Erythroblast (primary cell): ENCODE results near the gene SERPINA9.

ENCODE experiments used
- DNase-seq, 2 experiments: peaks; one replicate each; lab custom pipeline; 2025; lab: John Stamatoyannopoulos, UW
- GATA1 ChIP-seq: IDR thresholded peaks from 2 replicates; pipeline ENCODE4 v1.6.1; 2011; ENCODE audit warnings: low read depth, mild to moderate bottlenecking, control low read depth, low read length, moderate library complexity
- POLR2A ChIP-seq: IDR thresholded peaks from 2 replicates; pipeline ENCODE4 v1.6.1; 2011; ENCODE audit warnings: mild to moderate bottlenecking, low read length

Gene SERPINA9

GRCh38 chr14:94481468-94482131, 5.6 kb upstream of the SERPINA9 start:
- TF ChIP-seq GATA1 (no peak), POLR2A (no peak)
- no peak for DNase-seq

- DNase-seq, result no peak
- TF ChIP-seq POLR2A (no peak), GATA1 (no peak)
These were observed 4.8 kb upstream of the SERPINA9 start for GRCh38 chr14:94480809-94481208.

- TF ChIP-seq POLR2A (no peak), GATA1 (no peak)
- DNase-seq, result no peak
These were observed 2.4 kb upstream of the SERPINA9 start for GRCh38 chr14:94478420-94478819.

- TF ChIP-seq POLR2A (no peak), GATA1 (no peak)
- DNase-seq, result no peak
These were observed 1.4 kb downstream of the SERPINA9 start for GRCh38 chr14:94474581-94475031.

DNA sequence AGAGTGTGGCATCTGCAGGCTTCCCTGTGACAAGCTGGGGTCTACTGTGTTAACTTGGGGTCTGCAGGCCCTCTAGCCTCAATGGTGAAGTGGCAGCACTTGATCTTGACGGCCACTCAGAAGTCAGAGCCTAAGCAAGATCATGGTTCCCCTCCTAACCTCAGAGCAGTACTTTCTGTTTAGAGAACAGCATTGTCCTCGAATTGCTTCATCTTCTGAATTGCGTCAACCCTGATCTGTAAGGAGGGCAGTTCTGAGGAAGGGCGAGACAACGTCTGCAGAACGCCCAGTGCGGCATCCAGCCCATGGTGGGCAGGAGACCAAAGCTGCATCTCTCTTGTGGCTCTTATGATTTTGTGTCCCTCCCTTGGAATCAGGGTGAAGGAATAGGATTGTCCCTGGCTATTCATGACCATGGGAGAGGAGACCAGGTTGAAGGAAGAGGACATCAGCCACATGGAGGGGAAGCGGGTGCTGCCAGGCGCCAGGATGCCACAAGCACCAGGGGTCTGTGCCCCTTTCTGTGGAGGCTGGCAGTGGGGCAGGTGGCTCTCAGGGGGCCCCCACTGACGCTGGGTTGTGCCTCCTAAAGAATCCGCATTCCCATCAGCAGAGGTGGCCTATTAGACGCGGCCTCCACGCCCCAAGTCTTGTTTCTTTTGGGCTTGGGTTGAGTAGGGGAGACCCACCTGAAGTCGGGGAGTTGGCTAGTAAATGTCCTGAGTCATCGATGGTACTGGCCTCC, 2.2 kb downstream of the SERPINA9 start:
- DNase-seq, result no peak

GRCh38 chr14:94472842-94473241, 3.2 kb downstream of the SERPINA9 start:
- no peak for DNase-seq
- TF ChIP-seq GATA1 (no peak), POLR2A (no peak)

More for the DNA sequence above, 2.2 kb downstream of the SERPINA9 start:
- TF ChIP-seq GATA1, result no peak
- TF ChIP-seq POLR2A, result no peak

GRCh38 chr14:94471045-94471444, 5.0 kb downstream of the SERPINA9 start:
- TF ChIP-seq POLR2A, result no peak
- TF ChIP-seq GATA1, result no peak
- no peak for DNase-seq

GRCh38 chr14:94470311-94470710, 5.7 kb downstream of the SERPINA9 start:
- TF ChIP-seq POLR2A, result no peak
- TF ChIP-seq GATA1, result no peak

GRCh38 chr14:94469261-94469660, 6.7 kb downstream of the SERPINA9 start:
- TF ChIP-seq GATA1 (no peak), POLR2A (no peak)
- DNase-seq, result no peak

More at GRCh38 chr14:94470311-94470710, 5.7 kb downstream of the SERPINA9 start:
- no peak for DNase-seq

GRCh38 chr14:94467728-94468520, 8.1 kb downstream of the SERPINA9 start:
- no peak for DNase-seq
- TF ChIP-seq GATA1 (no peak), POLR2A (no peak)

DNA sequence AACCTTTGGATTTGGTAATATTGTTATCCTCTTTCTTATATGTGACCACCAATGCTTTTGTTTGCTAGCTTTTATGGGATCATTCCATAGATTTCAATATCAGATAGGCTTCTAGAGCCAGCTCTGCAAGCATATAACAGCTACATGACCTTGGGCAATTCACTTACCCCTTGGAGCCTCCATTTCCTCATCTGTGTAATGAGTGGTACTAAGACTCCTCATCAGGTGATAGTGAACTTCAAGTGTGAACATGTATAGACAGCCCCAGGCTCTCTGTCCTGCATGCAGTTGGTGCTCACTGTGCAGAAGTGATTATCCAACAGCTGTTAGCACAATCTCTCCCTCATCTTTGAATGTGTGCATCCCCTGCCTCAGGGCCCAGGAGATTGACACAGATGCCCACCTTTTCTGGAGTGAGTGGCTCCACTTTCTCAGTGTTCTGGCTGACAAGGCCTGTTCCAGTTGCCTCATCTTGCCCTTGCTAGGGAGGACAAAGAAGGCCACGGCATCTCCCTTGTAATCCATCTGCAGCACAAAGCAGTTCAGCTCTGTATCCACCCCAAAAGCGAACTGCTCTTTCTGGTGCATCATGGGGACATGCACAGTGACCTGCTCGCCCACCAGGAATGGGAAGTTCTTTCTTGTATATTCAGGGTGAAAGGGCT, 9.2 kb downstream of the SERPINA9 start:
- DNase-seq, result no peak
- TF ChIP-seq GATA1 (no peak), POLR2A (no peak)

DNA sequence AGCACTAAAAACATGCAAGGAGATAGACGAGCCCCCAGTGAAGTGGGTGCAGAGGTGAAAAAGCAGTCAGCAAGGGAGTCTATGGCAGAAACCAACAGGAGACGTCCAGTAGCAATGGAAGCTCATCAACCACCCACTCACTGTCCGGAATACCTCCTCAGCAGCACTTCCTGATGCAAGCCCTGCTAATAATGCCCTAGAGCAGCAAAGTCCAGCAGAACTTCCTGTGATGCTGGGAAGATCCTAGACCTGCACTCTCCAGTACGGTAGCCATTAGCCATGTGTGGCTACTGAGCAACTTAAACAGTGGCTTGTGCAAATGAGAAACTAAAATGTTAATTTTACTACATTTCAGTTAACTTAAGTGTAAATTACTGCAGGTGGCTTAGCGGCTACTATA, 11.0 kb downstream of the SERPINA9 start:
- TF ChIP-seq GATA1 (no peak), POLR2A (no peak)
- no peak for DNase-seq

DNA sequence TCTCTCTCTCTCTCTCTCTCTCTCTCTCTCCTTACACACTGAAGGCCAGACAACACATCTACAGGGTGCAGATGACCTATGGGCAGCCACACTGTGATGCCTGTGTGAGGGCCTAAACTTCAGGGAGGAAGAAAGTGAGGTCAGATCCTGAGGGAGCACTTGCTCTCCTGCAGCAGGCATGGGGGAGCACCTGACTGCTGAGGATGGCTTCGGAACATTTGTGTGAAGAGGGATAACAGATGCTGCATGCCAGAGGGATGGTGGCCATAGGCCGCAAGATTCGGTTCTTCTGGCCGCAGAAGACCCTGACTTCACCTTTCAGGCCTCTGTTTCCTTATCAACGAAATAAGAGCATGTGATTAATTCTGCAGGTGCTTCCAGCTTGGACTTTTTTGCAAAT, 11.7 kb downstream of the SERPINA9 start:
- DNase-seq, result no peak
- TF ChIP-seq GATA1 (no peak), POLR2A (no peak)

- no peak for DNase-seq
- TF ChIP-seq GATA1 (no peak), POLR2A (no peak)
These were observed 13.0 kb downstream of the SERPINA9 start for GRCh38 chr14:94462763-94463572.
